Activated T-cell treated with anti-CD3 and anti-CD28 coated beads for 24 hours (primary cell): Measurements from ENCODE around the gene POLR2A.
"Not testable (repeated sequence)": the region's sequence is repeated elsewhere in the genome, so short reads cannot be mapped to it uniquely, and the experiment has no call there.

Experiments used
- DNase-seq: peaks from one replicate; pipeline ENCODE4 v3.0.0-alpha.2; 2020; ENCODE audit warnings: low read depth

Gene POLR2A

DNA sequence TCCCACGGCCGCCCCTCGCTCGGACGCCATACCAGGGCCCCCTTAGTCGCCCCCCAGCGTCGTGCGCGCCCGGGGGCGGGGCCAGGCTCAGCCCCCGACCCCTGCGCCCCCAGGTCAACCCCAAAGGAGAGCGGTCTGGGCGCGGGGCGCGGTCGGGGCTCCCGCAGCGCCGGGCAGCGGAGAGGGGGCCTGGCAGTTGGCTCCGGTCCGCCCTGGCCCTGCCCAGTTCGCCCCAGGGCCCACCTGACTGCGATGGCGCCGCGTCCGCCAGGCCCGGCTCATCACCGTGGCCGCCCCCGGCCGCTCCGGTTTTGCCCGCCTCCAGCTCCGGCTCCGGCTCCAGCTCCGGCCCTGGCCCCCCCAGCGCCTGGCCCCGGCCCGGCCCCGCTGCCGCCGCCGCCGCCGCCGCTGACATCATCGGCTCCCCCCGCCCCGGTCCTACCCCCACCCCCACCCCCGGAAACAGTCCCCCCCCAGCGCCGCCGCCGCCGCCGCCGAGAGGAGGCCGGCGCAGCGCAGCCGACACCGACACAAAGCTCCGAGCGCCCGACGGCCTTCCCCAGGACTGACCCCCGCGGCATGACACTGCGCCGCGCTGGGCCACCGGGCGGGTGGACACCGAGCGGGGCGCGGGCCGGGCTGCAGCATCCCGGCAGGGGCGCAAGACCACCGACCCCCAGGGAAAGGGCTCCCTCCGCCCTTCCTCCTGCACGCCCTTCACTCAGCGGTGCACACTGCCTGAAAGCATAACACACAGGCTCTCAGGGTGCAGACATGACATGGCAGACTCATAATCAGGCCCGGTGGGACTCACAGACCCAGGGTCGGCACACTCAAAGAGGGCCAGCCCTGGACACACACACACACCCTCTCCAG, 4.7 kb upstream of the POLR2A start, which contains the start of gene ZBTB4:
Gene ZBTB4, minus strand, starts transcription at position 419 of the 876 bp plus-strand sequence. CDS start 12,830 bp downstream, outside the sequence.
- peak; percentile 43 for DNase-seq

GRCh38 chr17:7480089-7480384, 4.1 kb upstream of the POLR2A start:
- no peak for DNase-seq

GRCh38 chr17:7481275-7481674, 2.9 kb upstream of the POLR2A start, which contains the start of gene SLC35G6:
TSS of gene SLC35G6 (plus strand) at chr17:7481446. CDS start at chr17:7481517, 71 bp downstream.
- not testable (repeated sequence) for DNase-seq

GRCh38 chr17:7481842-7482741, 2.1 kb upstream of the POLR2A start:
- not testable (repeated sequence) for DNase-seq

DNA sequence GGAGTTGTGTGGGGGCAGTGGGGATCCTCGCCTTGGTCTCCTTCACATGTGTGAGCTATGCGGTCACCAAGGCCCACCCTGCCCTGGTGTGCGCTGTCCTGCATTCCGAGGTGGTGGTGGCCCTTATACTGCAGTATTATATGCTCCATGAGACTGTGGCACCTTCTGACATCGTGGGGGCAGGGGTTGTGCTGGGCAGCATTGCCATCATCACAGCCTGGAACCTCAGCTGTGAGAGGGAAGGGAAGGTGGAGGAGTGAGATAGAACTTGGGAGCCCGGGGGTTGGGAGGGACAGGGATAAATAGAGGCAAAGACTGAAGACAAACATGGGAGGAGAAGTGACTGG, 1.5 kb upstream of the POLR2A start:
- DNase-seq, result not testable (repeated sequence)

DNA sequence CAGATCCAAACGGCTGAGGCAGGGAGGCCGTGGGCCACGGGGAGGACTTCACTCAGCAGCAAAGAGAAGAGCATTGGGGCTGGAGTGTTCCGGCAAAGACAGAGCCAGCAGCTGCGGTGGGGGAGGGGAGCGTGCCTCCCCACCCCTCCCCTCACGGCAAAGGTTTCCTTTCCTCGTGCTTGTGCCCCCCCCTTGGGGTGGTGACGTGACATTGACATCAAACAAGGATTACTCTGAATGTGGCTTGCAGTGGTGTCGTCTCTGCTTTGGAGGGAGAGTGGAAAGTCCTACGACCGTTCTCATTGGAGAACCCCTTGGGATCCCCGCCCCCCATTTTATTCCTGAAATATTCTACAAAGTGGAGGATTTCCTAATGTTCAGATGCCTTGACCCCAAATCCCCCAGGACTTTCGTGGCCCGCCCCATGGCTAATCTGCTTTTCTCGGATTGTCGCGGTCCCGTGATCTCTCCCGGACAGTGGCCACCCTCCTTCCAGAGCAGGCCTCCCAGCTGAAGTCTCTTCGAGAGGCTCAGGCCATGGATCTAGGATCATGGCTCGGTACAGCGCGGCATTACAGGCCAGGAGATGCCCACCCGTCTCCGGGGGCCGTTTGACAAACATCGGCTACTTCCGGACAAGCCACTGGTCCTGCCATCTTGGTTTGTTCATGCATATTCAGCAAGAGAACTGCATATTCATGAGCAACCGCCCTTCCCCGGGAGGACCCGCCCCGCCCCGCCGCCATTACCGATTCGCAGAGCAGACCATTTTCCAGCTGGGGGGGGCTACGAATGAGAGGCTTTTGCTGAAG, 705 bp upstream of the POLR2A start:
- DNase-seq, result peak; percentile 84

DNA sequence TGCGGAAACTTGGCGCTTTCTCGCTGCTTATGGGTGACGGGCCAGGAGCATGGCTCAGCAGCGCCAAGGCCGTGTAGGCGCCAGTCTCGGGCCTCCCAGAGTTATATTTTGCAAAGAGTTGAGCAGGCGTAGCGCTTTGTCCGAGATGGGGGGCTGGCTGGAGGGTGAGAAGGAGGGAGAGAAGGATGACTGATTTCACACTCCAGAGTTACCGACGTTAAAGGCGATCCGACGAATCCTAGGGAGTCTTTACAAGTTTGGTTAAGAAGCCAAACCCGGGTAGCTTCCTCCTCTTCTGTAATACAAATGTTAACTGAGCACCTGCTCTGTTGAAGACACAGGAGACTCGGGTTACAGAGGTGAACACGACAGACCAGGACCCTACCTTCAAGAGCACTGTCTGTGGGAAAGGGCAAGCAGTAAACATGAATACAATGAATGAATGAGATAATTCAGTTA, 782 bp downstream of the POLR2A start:
- DNase-seq, result no peak

DNA sequence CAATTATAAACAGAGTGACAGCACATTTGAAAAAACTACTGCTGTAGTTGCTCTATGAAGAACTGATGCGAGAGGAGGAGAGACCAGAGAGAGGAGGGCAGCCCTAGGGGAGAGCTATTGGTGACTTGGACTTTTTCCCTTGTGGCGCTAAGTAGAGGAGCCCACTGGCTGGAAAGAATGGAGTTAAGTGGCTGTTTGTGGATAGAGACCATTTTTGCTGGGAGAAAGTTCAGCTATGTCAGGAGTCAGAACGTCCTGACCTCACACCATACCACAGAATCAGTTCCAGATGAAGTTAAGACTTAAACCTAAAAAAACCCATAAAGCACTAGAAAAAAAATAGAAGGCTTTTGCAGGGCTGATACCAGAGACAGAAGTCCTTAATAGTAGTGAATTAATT, 2.0 kb downstream of the POLR2A start:
- no peak for DNase-seq

DNA sequence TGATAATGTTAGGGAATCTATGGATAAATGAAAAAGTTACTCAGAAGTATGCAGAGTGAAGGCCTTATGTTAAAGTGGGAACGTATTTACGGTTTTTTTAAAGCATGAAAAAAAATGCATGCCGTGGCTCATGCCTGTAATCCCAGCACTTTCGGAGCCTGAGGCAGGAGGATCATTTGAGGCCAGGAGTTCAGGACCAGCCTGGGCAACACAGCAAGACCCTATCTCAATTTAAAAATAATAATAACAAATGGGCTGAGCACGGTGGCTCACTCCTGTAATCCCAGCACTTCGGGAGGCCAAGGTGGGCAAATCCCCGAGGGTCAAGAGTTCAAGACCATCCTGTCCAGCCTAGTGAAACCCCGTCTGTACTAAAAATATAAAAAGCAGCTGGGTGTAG, 6.0 kb downstream of the POLR2A start:
- DNase-seq, result no peak

DNA sequence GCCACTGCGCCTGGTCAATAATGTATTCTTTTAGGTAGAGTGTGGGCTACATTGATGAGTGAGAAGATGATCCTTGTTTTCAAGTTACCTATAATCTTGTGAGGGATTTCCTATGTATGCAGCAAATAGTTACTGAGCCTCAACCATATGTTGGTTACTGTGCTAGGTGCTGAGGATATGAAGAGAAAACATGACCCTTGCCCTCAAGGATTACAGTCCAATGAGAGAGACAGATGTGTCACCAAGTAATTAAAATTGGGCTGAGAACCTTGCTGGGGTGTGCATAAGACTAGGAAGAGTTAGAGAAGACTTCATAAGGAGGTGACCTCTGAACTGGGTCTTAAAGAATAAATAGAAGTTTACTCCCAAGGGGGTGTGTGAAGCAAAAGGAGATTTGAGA, 7.4 kb downstream of the POLR2A start:
- DNase-seq, result no peak

DNA sequence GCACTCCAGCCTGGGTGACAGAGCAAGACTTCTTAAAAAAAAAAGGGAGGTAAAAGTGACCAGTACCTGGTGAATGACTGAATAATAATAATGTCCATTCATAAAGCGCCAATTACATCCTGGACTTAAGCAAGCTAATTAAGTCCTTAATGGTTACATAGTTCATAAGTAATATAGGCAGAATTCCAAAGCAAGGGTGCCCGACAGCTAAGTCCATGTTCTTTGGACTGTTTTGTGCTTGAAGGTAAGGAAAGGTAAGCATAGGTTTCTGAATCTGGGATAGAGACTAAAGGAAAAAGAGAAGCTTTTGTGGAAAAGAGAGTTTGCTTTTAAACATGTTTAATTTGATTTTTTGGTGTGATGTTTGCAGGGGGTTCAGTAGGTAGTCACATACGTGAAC, 9.8 kb downstream of the POLR2A start:
- DNase-seq, result no peak

DNA sequence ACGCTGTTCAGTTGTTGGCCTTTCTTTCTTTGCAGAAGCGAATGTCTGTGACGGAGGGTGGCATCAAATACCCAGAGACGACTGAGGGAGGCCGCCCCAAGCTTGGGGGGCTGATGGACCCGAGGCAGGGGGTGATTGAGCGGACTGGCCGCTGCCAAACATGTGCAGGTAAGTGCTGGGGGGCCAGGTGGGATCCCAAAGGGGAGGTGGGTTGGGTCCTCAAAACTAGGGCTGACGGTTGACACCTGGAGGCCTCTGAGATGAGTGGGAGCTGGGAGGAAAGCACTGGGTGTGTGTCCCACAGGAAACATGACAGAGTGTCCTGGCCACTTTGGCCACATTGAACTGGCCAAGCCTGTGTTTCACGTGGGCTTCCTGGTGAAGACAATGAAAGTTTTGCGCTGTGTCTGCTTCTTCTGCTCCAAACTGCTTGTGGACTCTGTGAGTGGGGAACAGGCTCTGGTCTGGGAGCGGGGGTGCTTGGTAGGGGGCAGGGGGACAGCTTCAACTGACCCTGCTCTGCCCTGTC, 11.8 kb downstream of the POLR2A start:
- no peak for DNase-seq

GRCh38 chr17:7496470-7497183, 12.5 kb downstream of the POLR2A start:
- no peak for DNase-seq

GRCh38 chr17:7497228-7497627, 13.1 kb downstream of the POLR2A start:
- no peak for DNase-seq

DNA sequence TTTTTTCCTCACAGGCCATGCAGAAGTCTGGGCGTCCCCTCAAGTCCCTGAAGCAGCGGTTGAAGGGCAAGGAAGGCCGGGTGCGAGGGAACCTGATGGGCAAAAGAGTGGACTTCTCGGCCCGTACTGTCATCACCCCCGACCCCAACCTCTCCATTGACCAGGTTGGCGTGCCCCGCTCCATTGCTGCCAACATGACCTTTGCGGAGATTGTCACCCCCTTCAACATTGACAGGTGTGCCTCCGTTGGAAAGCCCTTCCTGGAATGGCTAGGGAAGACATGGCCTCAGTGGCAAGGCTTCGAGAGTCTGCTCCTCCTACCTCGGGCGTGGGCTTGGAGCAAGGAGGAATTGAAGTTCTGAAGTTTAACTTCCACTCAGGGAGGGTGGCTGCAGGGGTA, 13.5 kb downstream of the POLR2A start:
- no peak for DNase-seq

GRCh38 chr17:7499161-7499560, 15.0 kb downstream of the POLR2A start:
- no peak for DNase-seq

DNA sequence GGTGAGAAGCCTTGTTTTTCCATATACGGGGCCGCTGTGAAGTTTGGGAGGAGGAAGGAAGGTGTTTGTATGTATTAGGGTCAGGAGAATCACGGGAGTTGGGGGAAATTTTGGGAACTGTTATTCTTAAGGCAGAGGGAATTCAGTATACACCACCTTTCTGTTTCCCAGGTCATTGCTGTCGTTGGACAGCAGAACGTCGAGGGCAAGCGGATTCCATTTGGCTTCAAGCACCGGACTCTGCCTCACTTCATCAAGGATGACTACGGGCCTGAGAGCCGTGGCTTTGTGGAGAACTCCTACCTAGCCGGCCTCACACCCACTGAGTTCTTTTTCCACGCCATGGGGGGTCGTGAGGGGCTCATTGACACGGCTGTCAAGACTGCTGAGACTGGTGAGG, 17.6 kb downstream of the POLR2A start:
- no peak for DNase-seq

DNA sequence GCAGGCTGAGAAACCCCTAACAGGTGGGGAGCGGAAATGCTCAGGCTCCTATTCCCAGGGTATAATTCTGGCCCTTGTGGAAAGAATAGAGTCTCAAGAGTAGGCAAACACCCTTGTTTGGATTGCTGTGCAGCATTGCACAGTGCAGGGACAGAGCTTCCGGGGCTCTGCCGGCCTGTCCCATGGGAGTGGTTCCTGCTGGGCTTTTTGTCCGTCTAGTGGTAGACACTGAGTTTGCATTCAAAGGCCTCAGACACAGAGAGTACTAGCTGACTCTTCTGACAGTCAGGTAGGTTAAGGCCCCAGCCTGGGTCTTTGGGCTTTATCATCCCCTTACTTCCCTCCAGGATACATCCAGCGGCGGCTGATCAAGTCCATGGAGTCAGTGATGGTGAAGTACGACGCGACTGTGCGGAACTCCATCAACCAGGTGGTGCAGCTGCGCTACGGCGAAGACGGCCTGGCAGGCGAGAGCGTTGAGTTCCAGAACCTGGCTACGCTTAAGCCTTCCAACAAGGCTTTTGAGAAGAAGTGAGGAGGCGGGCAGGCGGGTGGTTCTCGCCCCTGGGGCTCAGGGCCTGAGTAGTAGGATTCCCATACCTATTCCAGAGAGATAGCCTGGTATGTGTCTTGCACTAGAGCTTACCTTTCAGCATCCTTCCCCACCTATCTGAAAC, 18.1 kb downstream of the POLR2A start:
- no peak for DNase-seq

GRCh38 chr17:7502987-7503386, 18.8 kb downstream of the POLR2A start:
- no peak for DNase-seq

- DNase-seq, result no peak
These were observed 19.4 kb downstream of the POLR2A start for GRCh38 chr17:7503521-7503920.

DNA sequence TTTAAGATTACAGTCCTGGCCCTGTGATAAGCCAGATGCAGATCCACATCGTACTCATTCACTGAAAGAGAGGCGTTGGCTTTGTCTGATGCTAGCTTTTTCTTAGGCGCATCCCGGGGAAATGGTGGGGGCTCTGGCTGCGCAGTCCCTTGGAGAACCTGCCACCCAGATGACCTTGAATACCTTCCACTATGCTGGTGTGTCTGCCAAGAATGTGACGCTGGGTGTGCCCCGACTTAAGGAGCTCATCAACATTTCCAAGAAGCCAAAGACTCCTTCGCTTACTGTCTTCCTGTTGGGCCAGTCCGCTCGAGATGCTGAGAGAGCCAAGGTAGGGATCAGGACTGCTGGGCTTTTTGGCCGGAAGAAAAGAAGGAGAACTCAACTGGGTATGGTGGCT, 24.0 kb downstream of the POLR2A start:
- no peak for DNase-seq
